ENCODE data around the gene USP30. TPM values are rescaled to one million over a fixed set of nuclear protein-coding genes. Genes with fewer than 3 reads are reported as not detected.

Gene USP30
- total RNA-seq, 1 donor from 2014 or later = 18.2 TPM

GRCh38 chr12:109131154-109132050, 79.0 kb downstream of the USP30 start:
- peaks cover 2% of the 10 kb centered on the region for H3K4me1 Mint-ChIP-seq (ENCODE audit: unreplicated experiment)
- DNase-seq (ENCODE audit: extremely low spot score, unreplicated experiment) = no peak

DNA sequence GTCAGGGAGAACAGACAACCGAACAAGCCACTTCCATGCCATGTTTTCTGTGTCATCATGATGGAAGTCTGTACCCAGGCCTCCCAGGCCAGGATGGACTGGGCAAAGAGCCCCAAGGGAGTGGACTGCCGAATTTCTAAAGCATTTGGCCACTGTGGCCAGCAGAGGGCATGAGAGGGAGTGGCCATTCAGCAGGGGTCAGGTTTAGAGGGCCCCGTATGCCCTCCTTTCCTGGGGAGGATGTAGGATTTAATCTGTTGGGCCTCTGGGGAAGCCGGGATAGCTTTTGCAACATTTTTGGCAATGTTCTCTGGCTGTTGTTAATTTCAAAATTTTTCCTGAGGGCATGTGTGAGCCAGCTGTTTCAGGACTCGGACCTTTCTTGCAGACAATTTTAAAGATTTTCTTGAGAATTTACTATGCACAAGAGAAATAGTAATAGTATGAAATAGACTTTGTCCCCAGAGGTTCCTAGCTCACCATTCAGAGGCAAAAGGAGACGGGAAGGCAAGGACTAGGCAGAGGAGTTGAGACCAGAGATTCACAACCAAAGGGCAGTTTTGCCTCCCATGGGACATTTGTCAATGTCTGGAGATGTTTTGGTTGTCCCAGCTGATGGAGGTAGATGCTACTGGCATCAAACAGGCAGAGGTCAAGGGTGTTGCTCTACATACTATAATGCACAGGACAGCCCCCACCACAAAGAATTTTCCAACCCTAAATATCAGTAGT, 82.0 kb downstream of the USP30 start:
- no peak overlapping the region for H3K4me3 Mint-ChIP-seq (ENCODE audit: unreplicated experiment)
- H3K27ac Mint-ChIP-seq (ENCODE audit: unreplicated experiment) = no peak overlapping the region
- DNase-seq (ENCODE audit: extremely low spot score, unreplicated experiment) = no peak
- peaks cover 32% of the 10 kb centered on the region for H3K27me3 Mint-ChIP-seq (ENCODE audit: unreplicated experiment)
- H3K36me3 Mint-ChIP-seq (ENCODE audit: unreplicated experiment) = no peaks in the 10 kb centered on the region
- H3K9me3 Mint-ChIP-seq (ENCODE audit: unreplicated experiment) = peaks cover 16% of the 10 kb centered on the region
- peak; percentile 49 for TF ChIP-seq CTCF (IDR thresholded peaks at IDR 0.05)
- H3K4me1 Mint-ChIP-seq (ENCODE audit: unreplicated experiment) = peaks cover 2% of the 10 kb centered on the region

More at GRCh38 chr12:109131154-109132050, 79.0 kb downstream of the USP30 start:
- H3K27me3 Mint-ChIP-seq (ENCODE audit: unreplicated experiment) = peaks cover 28% of the 10 kb centered on the region
- no peak overlapping the region for H3K4me3 Mint-ChIP-seq (ENCODE audit: unreplicated experiment)
- H3K9me3 Mint-ChIP-seq (ENCODE audit: unreplicated experiment) = peaks cover 10% of the 10 kb centered on the region
- no peak for TF ChIP-seq CTCF (IDR thresholded peaks at IDR 0.05)
- H3K36me3 Mint-ChIP-seq (ENCODE audit: unreplicated experiment) = no peaks in the 10 kb centered on the region
- H3K27ac Mint-ChIP-seq (ENCODE audit: unreplicated experiment) = no peak overlapping the region

DNA sequence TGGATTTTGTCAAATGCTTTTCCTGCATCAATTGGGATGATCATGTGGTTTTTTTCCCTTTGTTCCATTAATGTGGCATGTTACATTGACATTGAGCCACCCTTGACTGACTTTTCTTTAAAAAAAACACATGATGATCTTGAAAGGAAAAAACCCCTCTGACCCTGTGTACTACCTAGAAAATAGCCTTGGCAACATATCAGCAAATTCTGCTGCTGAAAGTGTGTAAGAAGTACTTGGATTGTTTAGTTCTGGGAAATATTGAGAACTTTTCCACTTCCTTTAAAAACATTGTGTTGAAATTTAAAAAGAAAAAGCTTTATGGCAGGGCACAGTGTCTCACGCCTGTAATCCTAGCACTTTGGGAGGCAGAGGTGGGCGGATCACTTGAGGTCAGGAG, 84.7 kb downstream of the USP30 start:
- no peak for DNase-seq (ENCODE audit: extremely low spot score, unreplicated experiment)
- Mint-ChIP-seq H3K36me3 (ENCODE audit: unreplicated experiment) (no peaks in the 10 kb centered on the region), H3K27me3 (ENCODE audit: unreplicated experiment) (peaks cover 26% of the 10 kb centered on the region), H3K4me3 (ENCODE audit: unreplicated experiment) (no peak overlapping the region), H3K4me1 (ENCODE audit: unreplicated experiment) (peaks cover 2% of the 10 kb centered on the region), H3K9me3 (ENCODE audit: unreplicated experiment) (peaks cover 16% of the 10 kb centered on the region), H3K27ac (ENCODE audit: unreplicated experiment) (no peak overlapping the region)
- no peak for TF ChIP-seq CTCF (IDR thresholded peaks at IDR 0.05)

Other genes with a start within 250 kb of the USP30 start
- 96.9 and 109 TPM in 2 replicates for gene SSH1, start 195.0 kb upstream of the USP30 start, total RNA-seq
- not detected in 2 replicates for gene DAO, start 172.5 kb upstream of the USP30 start, total RNA-seq
- not detected in 2 replicates for gene SVOP, start 31.5 kb upstream of the USP30 start, total RNA-seq
- 17.4 and 17.7 TPM in 2 replicates for gene ALKBH2, start 40.9 kb downstream of the USP30 start, total RNA-seq
- 16.2 and 18.6 TPM in 2 replicates for gene UNG, start 45.0 kb downstream of the USP30 start, total RNA-seq
- gene ACACB, start 64.0 kb downstream of the USP30 start, total RNA-seq = 4.4 and 5.4 TPM in 2 replicates